Activated CD4-positive, CD25-positive, alpha-beta regulatory T cell treated with anti-CD3 and anti-CD28 coated beads, Interleukin-2, amount 50 U/mL, for 72 hours (primary cell): ENCODE measurements around the gene ENOX2.
"Not testable (repeated sequence)": the region's sequence is repeated elsewhere in the genome, so short reads cannot be mapped to it uniquely, and the experiment has no call there.

ENCODE experiments used
- DNase-seq: peaks from one replicate; pipeline ENCODE4 v3.0.0; 2021

The ENOX2 gene

GRCh38 chrX:130741584-130741983 lies 161.4 kb downstream of the ENOX2 start:
- no peak for DNase-seq

- DNase-seq = no peak
Observed at GRCh38 chrX:130741151-130741550, 161.9 kb downstream of the ENOX2 start.

- DNase-seq = no peak
Observed at GRCh38 chrX:130738638-130739195, 164.3 kb downstream of the ENOX2 start.

- DNase-seq = no peak
Observed at GRCh38 chrX:130734713-130735112, 168.3 kb downstream of the ENOX2 start.

GRCh38 chrX:130728208-130728607 lies 174.8 kb downstream of the ENOX2 start:
- DNase-seq = no peak

GRCh38 chrX:130726661-130727060 lies 176.3 kb downstream of the ENOX2 start:
- DNase-seq = no peak

GRCh38 chrX:130725519-130725918 lies 177.5 kb downstream of the ENOX2 start:
- DNase-seq = no peak

GRCh38 chrX:130719413-130719812 lies 183.6 kb downstream of the ENOX2 start:
- DNase-seq = no peak

GRCh38 chrX:130718137-130718536 lies 184.9 kb downstream of the ENOX2 start:
- DNase-seq = no peak

- DNase-seq = no peak
Observed at GRCh38 chrX:130716781-130717413, 186.1 kb downstream of the ENOX2 start.

GRCh38 chrX:130716346-130716745 lies 186.7 kb downstream of the ENOX2 start:
- no peak for DNase-seq

GRCh38 chrX:130715299-130715698 lies 187.7 kb downstream of the ENOX2 start:
- DNase-seq = no peak

- DNase-seq = no peak
Observed at GRCh38 chrX:130714665-130715064, 188.3 kb downstream of the ENOX2 start.

GRCh38 chrX:130714135-130714534 lies 188.9 kb downstream of the ENOX2 start:
- no peak for DNase-seq

- not testable (repeated sequence) for DNase-seq
Observed at GRCh38 chrX:130709178-130709577, 193.8 kb downstream of the ENOX2 start.

- DNase-seq = no peak
Observed at GRCh38 chrX:130705591-130705990, 197.4 kb downstream of the ENOX2 start.

GRCh38 chrX:130704053-130705038 lies 198.7 kb downstream of the ENOX2 start:
- DNase-seq = no peak

GRCh38 chrX:130702867-130703707 lies 199.9 kb downstream of the ENOX2 start:
- no peak for DNase-seq

GRCh38 chrX:130700629-130701028 lies 202.4 kb downstream of the ENOX2 start:
- no peak for DNase-seq

- no peak for DNase-seq
Observed at GRCh38 chrX:130699618-130700017, 203.4 kb downstream of the ENOX2 start.

GRCh38 chrX:130696542-130696941 lies 206.5 kb downstream of the ENOX2 start:
- DNase-seq = no peak

GRCh38 chrX:130695931-130696330 lies 207.1 kb downstream of the ENOX2 start:
- DNase-seq = no peak

GRCh38 chrX:130694983-130695382 lies 208.0 kb downstream of the ENOX2 start:
- DNase-seq = no peak
